T47D (cell line): ENCODE results near the gene PSMA7.

Source experiments
- DNase-seq, 2 experiments: peaks; one replicate each; pipeline versions ENCODE4 v3.0.0 to v3.0.0-alpha.2; 2011 to 2012; ENCODE audit warnings: low read depth in 1 of 2, low spot score in 1 of 2
- JUND ChIP-seq: IDR thresholded peaks from 2 replicates; pipeline ENCODE4 v1.6.1; 2012; ENCODE audit warnings: low read depth
- in situ Hi-C: cut with HindIII; loops from 2 replicates; pipeline ENCODE4 v1.10.0; 2016; ENCODE audit warnings: low sequenced_read_pairs, low pct_unique_long_range_greater_than_20kb

PSMA7 gene

GRCh38 chr20:62089393-62089792, 53.8 kb downstream of the PSMA7 start:
- DNase-seq, result no peak
- no peak for TF ChIP-seq JUND
- in situ Hi-C loops, result no loop called here

- TF ChIP-seq JUND, result peak; percentile 99
- in situ Hi-C loops, result no loop called here
These were observed 54.7 kb downstream of the PSMA7 start for GRCh38 chr20:62088258-62089127.

GRCh38 chr20:62087632-62088031, 55.6 kb downstream of the PSMA7 start:
- in situ Hi-C loops, result no loop called here
- TF ChIP-seq JUND, result no peak
- no peak for DNase-seq

More at GRCh38 chr20:62088258-62089127, 54.7 kb downstream of the PSMA7 start:
- DNase-seq, result peak; percentile 68 to 95

GRCh38 chr20:62087227-62087626, 56.0 kb downstream of the PSMA7 start:
- TF ChIP-seq JUND, result no peak
- DNase-seq, result peak; percentile 73 to 80
- in situ Hi-C loops, result no loop called here
